Urinary bladder (tissue), 4 donors: ENCODE data around the gene SNAPC4. TPM values are rescaled to one million over a fixed set of nuclear protein-coding genes. Genes with fewer than 3 reads are reported as not detected.
"Not testable (repeated sequence)": the region's sequence is repeated elsewhere in the genome, so short reads cannot be mapped to it uniquely, and the experiment has no call there.

Experiments
- DNase-seq: peaks from one replicate; pipeline ENCODE4 v3.0.0-alpha.2; 2015; ENCODE audit errors: extremely low spot score
- H3K27ac ChIP-seq: one replicate; pipeline ENCODE4 v1.5.1; 2013; ENCODE audit warnings: low read depth, mild to moderate bottlenecking, moderate library complexity
- H3K36me3 ChIP-seq: one replicate; pipeline ENCODE4 v1.6.1; 2013; ENCODE audit warnings: mild to moderate bottlenecking, moderate library complexity; ENCODE audit not compliant: insufficient read depth
- H3K4me1 ChIP-seq: one replicate; pipeline ENCODE4 v1.6.1; 2013; ENCODE audit warnings: mild to moderate bottlenecking, moderate library complexity; ENCODE audit not compliant: insufficient read depth
- H3K4me3 ChIP-seq: one replicate; pipeline ENCODE4 v1.5.1; 2013; ENCODE audit warnings: low read depth, low read length
- WGBS: extraction: QIAGEN DNeasy Blood & Tissue Kit; methylation state at CpG from one replicate; pipeline ENCODE4 v1.1.7; 2013; 5-methylcytosine and 5-hydroxymethylcytosine counted together
- polyA plus RNA-seq: library from polyadenylated mRNA; stranded (reverse); fragments of 200-250 nt; gene quantifications from one replicate; pipeline ENCODE4 v1.2.3, GENCODE V29; 2013
- total RNA-seq: library from RNA; depleted of rRNA; stranded (reverse); fragments of >200 nt; gene quantifications from one replicate; pipeline ENCODE4 v1.2.3, GENCODE V29; 2014
- donor health status: healthy with polysubstance abuse.
- donor health status: healthy.

SNAPC4 gene
- total and polyA plus RNA-seq, 2 donors, result 4.4 to 7.3 TPM

DNA sequence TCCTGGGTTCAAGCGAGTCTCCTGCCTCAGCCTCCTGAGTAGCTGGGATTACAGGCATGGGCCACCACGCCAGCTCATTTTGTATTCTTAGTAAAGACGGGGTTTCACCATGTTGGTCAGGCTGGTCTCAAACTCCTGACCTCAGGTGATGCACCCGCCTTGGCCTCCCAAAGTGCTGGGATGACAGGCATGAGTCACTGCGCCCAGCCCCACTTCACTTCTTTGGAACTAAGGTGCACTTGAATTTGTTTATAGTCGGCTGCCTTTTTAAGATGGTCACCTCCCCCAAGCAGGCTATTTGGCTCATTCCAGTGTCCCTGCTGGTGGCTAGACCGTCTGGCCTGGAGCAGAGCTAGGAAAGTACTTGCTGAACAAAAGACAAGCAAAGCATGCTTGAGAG, 25.4 kb upstream of the SNAPC4 start:
- not testable (repeated sequence) for H3K27ac ChIP-seq, H3K4me1 ChIP-seq, H3K4me3 ChIP-seq, DNase-seq
- WGBS, result 79% methylated on average over 7 of the region's 7 CpGs
- peaks cover 14% of the 10 kb centered on the region for H3K36me3 ChIP-seq

DNA sequence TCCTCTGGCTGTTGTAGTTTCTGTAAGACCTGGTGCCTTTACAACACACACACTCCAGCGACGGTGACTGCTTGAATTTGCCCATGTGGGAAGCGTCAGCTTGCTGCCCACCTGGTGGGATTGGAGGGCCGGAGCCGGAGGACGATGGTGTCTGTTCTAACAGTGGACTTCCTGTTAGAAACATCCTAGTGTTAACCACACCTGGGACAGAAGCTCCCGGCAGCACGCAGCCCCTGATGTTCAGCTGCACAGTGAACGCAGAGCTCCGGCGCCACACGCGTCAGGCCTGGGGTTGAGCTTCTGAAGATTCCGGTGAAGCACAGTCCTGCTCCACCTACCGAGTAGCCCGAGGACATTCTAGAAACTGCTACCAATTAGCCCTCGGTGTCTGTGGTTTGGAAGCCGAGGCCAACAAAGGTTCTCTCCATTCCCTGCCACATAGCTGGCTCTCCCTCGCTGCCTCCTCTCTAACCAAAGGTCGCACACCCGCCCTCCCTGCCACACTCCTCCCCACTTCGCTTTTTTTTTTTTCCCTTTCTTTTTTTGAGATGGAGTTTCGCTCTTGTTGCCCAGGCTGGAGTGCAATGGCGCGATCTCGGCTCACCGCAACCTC, 24.9 kb upstream of the SNAPC4 start:
- 89% methylated on average over 27 of the region's 27 CpGs for WGBS
- Histone ChIP-seq H3K4me3 (no peak overlapping the region), H3K27ac (no peak overlapping the region), H3K4me1 (no peaks in the 10 kb centered on the region), H3K36me3 (peaks cover 11% of the 10 kb centered on the region)
- DNase-seq, result no peak

DNA sequence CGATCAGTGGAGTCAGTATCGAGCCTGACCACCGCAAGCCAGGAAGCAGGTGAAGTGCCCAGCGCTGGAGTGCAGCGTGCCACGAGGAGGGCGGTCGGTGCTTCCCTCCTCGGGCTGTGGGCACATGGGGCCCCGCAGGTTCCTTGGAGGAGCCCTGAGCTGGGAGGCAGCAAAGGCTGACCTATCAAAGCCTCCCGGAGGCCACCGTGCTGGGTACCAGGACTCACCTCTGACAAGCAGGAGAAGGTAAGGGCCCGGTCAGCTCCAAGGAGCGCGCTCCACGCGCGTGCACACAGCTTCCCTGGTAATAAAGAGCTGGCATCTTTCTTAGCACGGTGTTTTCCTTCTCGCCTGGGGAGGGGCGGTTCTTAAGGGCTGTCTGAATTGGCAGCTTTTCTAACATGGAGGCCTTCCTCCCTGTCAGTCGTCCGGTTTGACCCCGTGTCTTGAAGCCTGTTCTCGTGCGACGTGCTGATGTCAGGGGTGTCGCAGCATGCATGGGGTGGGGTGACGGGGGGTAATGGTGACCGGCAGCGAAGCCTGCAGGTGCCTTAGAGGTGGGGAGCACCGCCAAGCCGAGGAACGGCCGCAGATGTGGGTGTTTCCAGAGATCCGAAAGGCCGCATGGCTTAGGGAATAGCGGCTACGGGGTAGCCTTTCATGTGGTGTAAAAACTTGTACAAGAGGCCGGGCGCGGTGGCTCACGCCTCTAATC, 23.6 kb upstream of the SNAPC4 start:
- H3K4me1 ChIP-seq, result no peaks in the 10 kb centered on the region
- DNase-seq, result no peak
- H3K27ac ChIP-seq, result no peak overlapping the region
- no peak overlapping the region for H3K4me3 ChIP-seq
- WGBS, result 95% methylated on average over 43 of the region's 43 CpGs
- peaks cover 11% of the 10 kb centered on the region for H3K36me3 ChIP-seq

DNA sequence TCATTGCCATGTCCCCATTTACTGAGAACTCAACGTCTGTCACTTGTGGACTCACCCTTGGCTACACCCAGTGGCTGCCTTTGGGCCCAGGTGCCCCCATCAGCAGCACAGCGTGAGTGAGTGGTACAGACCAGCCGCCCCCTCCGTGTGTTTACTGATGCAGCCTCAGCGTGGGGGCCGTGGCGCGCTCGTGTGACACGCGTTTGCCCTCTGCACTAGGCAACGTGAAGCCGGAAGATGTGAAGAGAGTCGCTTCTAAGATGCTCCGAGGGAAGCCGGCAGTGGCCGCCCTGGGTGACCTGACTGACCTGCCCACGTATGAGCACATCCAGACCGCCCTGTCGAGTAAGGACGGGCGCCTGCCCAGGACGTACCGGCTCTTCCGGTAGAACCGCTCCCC, 22.9 kb upstream of the SNAPC4 start:
- H3K4me1 ChIP-seq, result no peaks in the 10 kb centered on the region
- WGBS, result 95% methylated on average over 26 of the region's 26 CpGs
- no peak for DNase-seq
- no peak overlapping the region for H3K4me3 ChIP-seq
- no peak overlapping the region for H3K27ac ChIP-seq
- H3K36me3 ChIP-seq, result peaks cover 16% of the 10 kb centered on the region

DNA sequence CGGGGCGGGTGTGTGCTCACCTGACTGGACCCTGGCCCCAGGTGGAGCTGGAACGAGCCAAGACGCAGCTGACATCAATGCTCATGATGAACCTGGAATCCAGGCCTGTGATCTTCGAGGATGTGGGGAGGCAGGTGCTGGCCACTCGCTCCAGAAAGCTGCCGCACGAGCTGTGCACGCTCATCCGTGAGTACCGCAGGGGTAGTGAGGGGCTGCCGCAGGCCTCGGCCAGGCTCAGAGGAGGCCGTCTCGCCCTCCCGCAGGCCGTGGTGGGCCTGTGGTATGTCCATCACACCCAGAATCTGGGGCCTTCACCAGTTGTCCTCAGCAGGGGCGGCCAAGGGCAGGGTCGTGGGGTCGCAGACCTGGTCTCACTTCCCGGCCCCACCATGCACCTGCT, 21.8 kb upstream of the SNAPC4 start:
- Histone ChIP-seq H3K4me1 (no peaks in the 10 kb centered on the region), H3K36me3 (peaks cover 16% of the 10 kb centered on the region), H3K4me3 (no peak overlapping the region), H3K27ac (no peak overlapping the region)
- no peak for DNase-seq
- WGBS, result 95% methylated on average over 21 of the region's 21 CpGs

DNA sequence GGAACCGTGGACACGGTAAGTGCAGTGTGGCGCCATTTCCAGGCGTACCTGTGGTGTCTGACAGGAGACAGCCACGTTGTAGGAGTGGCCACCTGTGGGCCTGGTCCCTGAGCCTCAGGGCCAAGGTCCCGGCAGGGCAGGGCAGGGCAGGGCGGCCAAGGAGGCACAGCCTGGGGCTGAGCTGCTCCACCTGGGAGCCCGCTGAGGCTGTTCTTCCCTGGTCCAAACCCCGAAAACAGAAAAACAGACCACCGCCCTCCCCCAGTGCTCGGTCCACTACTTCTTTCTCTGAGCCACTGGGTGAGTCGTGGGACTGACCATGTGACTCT, 19.1 kb upstream of the SNAPC4 start:
- H3K4me3 ChIP-seq, result no peak overlapping the region
- WGBS, result 94% methylated on average over 12 of the region's 12 CpGs
- DNase-seq, result no peak
- peaks cover 18% of the 10 kb centered on the region for H3K36me3 ChIP-seq
- H3K4me1 ChIP-seq, result no peaks in the 10 kb centered on the region
- H3K27ac ChIP-seq, result no peak overlapping the region

DNA sequence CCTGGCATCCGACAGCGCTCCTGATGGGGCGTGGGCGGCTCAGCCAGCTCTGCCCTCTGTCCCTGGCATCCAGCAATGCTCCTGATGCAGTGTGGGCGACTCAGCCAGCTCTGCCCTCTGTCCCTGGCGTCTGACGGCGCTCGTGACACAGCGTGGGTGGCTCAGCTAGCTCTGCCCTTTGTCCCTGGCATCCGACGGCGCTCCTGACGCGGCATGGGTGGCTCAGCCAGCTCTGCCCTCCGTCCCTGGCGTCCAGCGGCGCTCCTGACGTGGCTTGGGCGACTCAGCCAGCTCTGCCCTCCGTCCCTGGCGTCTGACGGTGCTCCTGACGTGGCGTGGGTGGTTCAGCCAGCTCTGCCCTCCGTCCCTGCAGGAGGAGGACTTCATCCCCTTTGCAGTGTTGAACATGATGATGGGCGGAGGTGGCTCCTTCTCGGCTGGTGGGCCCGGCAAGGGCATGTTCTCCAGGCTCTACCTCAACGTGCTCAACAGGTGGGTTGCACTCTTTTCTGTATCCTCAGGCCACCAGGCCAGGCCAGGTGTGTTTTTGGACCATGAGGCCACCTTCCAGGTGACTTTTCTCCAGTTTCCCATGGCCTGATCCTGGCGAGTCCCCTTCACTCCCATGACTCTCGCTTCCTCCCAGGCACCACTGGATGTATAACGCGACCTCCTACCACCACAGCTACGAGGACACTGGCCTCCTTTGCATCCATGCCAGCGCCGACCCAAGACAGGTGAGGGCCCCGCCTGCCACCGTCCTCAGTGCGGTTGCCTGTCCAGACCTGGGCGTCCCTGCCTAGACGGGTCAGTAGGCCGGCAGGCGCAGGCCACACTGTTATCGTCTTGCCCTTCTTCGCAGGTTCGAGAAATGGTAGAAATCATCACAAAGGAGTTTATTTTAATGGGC, 18.5 kb upstream of the SNAPC4 start:
- no peaks in the 10 kb centered on the region for H3K4me1 ChIP-seq
- H3K36me3 ChIP-seq, result peaks cover 18% of the 10 kb centered on the region
- H3K4me3 ChIP-seq, result no peak overlapping the region
- no peak for DNase-seq
- no peak overlapping the region for H3K27ac ChIP-seq
- WGBS, result 94% methylated on average over 48 of the region's 48 CpGs

DNA sequence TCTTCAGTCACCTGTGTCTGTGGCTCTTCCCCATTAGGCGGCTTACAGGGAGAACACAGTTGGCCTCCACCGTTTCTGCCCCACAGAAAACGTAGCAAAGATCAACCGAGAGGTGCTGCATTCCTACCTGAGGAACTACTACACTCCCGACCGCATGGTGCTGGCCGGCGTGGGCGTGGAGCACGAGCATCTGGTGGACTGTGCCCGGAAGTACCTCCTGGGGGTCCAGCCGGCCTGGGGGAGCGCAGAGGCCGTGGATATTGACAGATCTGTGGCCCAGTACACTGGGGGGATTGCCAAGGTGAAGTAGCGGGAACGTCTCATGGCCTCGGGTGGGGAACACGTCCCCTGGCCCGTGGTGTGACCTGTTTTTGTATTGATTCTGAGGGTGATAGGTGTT, 16.9 kb upstream of the SNAPC4 start:
- Histone ChIP-seq H3K4me3 (no peak overlapping the region), H3K4me1 (no peaks in the 10 kb centered on the region), H3K27ac (no peak overlapping the region), H3K36me3 (peaks cover 10% of the 10 kb centered on the region)
- WGBS, result 94% methylated on average over 19 of the region's 19 CpGs
- DNase-seq, result no peak

DNA sequence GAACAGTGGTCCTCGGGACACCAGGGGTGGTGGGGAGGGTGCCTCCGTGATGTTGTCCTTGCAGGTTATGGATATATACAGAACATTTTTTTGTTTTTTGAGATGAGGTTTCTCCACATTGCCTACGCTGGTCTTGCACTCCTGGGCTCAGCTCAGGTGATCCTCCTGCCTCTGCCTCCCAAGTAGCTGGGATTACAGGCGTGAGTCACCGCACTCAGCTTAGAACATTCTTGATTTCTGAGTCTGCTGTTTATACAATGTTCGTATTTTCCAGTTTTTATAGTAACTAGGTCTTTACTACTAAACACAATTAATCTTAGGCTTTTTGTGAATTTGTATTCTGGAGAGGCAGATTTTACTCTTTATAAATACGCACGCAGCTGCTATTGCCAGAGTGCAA, 16.5 kb upstream of the SNAPC4 start:
- 91% methylated on average over 8 of the region's 8 CpGs for WGBS
- H3K36me3 ChIP-seq, result peaks cover 9% of the 10 kb centered on the region
- H3K27ac ChIP-seq, result no peak overlapping the region
- no peaks in the 10 kb centered on the region for H3K4me1 ChIP-seq
- no peak overlapping the region for H3K4me3 ChIP-seq
- DNase-seq, result no peak

DNA sequence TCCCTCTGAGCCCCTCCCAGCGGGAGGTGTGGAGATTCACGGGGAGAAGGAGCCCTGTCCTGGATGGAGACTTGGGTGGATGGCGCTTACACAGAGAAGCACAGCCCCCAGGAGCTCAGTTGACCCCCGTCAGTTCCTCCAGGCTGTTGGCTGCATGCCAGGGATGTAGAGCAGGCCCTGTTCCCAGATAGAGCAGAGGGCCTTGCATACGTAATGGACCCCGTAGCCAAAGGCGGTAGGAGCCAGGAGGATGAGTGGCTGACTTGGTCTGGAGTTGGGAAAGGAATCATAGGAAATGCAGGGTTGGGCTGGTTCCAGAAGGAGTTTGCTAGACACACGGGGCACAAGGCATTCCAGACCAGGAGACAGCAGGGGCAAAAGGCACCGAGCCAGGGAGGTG, 13.0 kb upstream of the SNAPC4 start:
- H3K36me3 ChIP-seq, result peaks cover 5% of the 10 kb centered on the region
- no peak for DNase-seq
- H3K4me3 ChIP-seq, result no peak overlapping the region
- H3K27ac ChIP-seq, result no peak overlapping the region
- H3K4me1 ChIP-seq, result no peaks in the 10 kb centered on the region
- 56% methylated on average over 9 of the region's 9 CpGs for WGBS

DNA sequence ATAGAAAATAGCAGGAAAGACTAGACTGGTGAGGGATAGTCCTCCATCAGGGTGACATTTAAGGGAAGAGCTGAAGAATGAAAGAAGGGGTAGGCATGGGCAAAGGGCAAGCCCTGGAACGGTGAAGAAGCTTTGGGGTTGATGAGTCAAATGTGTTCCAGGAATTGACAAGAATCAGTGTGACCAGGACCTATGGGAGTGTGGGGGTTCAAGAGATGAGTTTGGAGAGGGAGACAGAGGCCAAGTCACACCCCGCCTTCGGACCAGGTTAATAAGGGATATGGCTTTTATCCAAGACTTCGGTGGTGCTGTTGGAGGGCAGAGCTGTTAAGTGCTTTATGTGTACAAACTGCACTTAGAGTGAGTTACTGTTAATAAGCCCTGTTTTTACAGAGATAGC, 11.4 kb upstream of the SNAPC4 start:
- H3K27ac ChIP-seq, result no peak overlapping the region
- no peak for DNase-seq
- WGBS, result 53% methylated on average over 4 of the region's 4 CpGs
- H3K4me3 ChIP-seq, result peak overlapping the region; percentile 91
- no peaks in the 10 kb centered on the region for H3K4me1 ChIP-seq
- peaks cover 4% of the 10 kb centered on the region for H3K36me3 ChIP-seq

DNA sequence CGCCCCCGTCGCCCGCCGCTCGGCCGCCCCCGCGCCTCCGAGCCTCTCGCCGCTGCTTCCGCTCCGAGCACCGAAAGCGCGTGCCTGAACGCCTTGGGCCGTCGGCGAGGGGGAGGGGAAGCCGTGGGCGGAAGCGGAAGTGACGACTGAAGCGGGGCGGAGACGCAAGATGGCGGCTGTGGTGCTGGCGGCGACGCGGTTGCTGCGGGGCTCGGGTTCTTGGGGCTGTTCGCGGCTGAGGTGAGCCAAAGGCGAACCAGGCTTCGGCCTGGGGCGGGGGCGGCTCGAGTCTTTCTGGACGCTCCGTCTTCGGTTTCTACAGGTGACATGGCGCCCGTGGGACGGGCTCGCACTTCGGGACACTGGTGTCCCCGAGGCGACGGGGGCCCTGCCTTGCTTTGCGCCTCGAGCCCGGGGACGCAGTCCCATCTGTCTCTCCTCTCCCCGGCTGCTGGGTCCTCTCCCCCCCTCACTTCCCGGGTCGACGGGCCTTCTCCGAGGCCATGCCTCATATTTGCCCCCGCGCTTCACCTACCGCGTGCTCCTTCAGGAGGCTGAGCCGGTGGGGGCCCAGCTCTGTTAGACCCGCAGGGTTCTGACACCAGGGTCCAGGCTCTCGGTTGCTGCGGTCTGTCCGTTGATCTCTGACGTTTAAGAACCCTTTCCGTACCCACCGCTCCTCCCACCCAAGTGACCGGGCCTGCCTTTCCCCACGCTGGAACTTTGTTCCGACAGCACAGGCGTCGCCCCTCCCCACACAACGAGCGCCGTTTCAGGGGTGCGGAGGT, 10.7 kb upstream of the SNAPC4 start, which contains the start of the genes ENTR1 and PMPCA:
Gene ENTR1 (minus strand): TSS at position 115 of the 788 bp plus-strand sequence. CDS start 217 bp downstream, outside the sequence.
Gene PMPCA (plus strand): TSS at position 159 of the 788 bp plus-strand sequence. CDS start 11 bp downstream, at position 170.
- peak; percentile 73 for DNase-seq
- Histone ChIP-seq H3K4me3 (peak within 1 kb of the TSS; percentile 91), H3K4me1 (no peaks in the 10 kb centered on the region), H3K27ac (peak within 1 kb of the TSS; percentile 92), H3K36me3 (peaks cover 4% of the 10 kb centered on the region)
- WGBS, result under 1% methylated on average over 83 of the region's 83 CpGs
